Measurements from ENCODE around the gene TNP2. TPM values are rescaled to one million over a fixed set of nuclear protein-coding genes. Genes with fewer than 3 reads are reported as not detected.
"Not testable (repeated sequence)": the region's sequence is repeated elsewhere in the genome, so short reads cannot be mapped to it uniquely, and the experiment has no call there.

TNP2 gene
- total RNA-seq, 1 experiment from 2014 or later = not detected

DNA sequence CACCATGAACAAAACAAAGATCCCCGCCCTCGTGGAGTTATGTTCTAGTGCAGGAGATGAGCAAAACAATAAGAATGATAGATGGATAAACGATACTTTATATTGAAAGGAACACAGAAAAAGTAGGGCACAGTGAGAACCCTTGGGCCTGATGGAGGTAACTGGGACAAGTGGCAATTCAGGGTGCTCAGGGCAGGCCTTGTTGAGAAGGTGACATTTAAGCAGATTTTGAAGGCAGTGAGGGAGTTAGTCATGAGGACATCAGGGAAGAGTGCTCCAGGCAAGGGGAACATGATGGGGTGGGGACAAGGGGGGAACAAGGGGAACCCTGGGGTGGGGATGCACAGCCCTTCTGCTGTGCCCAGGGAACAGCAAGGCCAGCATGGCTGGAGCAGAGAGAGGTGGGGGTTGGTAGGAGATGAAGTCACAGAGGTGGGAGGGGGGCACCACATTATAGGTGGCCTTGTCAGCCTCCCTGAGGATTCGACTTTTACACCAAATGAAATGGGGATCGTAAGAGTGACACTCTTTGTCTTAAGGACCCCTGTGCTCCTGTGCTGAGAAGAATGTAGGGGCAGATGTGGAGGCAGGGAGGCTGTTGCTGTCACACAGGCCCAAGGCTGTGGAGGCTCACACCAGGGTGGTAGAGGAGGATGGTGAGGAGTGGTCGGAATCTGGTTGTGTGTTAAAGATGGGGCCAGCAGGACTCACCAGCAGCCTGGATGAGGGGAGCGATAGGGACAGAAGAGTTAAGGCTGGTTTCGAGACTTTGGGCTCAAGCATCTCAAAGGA lies 21.2 kb upstream of the TNP2 start:
- DNase-seq (ENCODE audit: low read depth, low spot score) (no peak), ATAC-seq (no peak)
- no peaks in the 10 kb centered on the region for H3K79me2 ChIP-seq (ENCODE audit: insufficient read depth, low read length)
- RAD21 ChIA-PET (ENCODE audit: low non-redundant PET in 1 of 2, low total read pairs in 2 of 2, uncharacterized antibody in 2 of 2, unreplicated experiment in 2 of 2) = no interaction called here
- H3K4me3 ChIP-seq (replicated peaks in 1 of 2; ENCODE audit: low read depth in 1 of 2, low read length in 2 of 2) = no peak overlapping the region
- no peak overlapping the region for H2AFZ ChIP-seq (ENCODE audit: low read depth, low read length, poor library complexity, severe bottlenecking)
- TF ChIP-seq EGR1 (IDR thresholded peaks at IDR 0.05; ENCODE audit: low read depth) = no peak
- TF ChIP-seq CTCF (IDR thresholded peaks at IDR 0.05 in 2 of 3, conservative IDR thresholded peaks at IDR 0.05 in 1 of 3; ENCODE audit: borderline replicate concordance in 1 of 3, insufficient read depth in 1 of 3, low read depth in 2 of 3, low read length in 2 of 3) = no peak
- no peak for TF ChIP-seq ELF1 (IDR thresholded peaks at IDR 0.05; ENCODE audit: borderline replicate concordance, low read depth)
- no peak for TF ChIP-seq YY1 (IDR thresholded peaks at IDR 0.05; ENCODE audit: extremely low read depth, insufficient replicate concordance, low read depth, low read length)
- H3K9me2 ChIP-seq (ENCODE audit: insufficient read depth) = no peaks in the 10 kb centered on the region
- no peaks in the 10 kb centered on the region for H3K36me3 ChIP-seq (ENCODE audit: control insufficient read depth in 1 of 2, insufficient read depth in 2 of 2, low read length in 2 of 2)
- no peaks in the 10 kb centered on the region for H3K27me3 ChIP-seq (ENCODE audit: insufficient read depth, low read length)
- POLR2A ChIA-PET = no interaction called here
- no TSS peak for BruUV-seq (replicated peaks)
- no peak overlapping the region for H3K4me2 ChIP-seq (ENCODE audit: low read length)
- H3K4me1 ChIP-seq (ENCODE audit: control insufficient read depth in 1 of 2, insufficient read depth in 2 of 2, low read length in 2 of 2) = no peaks in the 10 kb centered on the region
- H3K9ac ChIP-seq (ENCODE audit: low read length) = no peak overlapping the region
- H4K20me1 ChIP-seq (ENCODE audit: insufficient read depth) = no peaks in the 10 kb centered on the region
- no peak overlapping the region for H3K27ac ChIP-seq (ENCODE audit: low read depth, low read length)
- H3K9me3 ChIP-seq (ENCODE audit: control insufficient read depth in 1 of 2, insufficient read depth in 1 of 2, low read depth in 1 of 2, low read length in 2 of 2) = no peaks in the 10 kb centered on the region
- CTCF ChIA-PET = no interaction called here
- intact Hi-C loops (cut with micrococcal nuclease) = no loop called here

DNA sequence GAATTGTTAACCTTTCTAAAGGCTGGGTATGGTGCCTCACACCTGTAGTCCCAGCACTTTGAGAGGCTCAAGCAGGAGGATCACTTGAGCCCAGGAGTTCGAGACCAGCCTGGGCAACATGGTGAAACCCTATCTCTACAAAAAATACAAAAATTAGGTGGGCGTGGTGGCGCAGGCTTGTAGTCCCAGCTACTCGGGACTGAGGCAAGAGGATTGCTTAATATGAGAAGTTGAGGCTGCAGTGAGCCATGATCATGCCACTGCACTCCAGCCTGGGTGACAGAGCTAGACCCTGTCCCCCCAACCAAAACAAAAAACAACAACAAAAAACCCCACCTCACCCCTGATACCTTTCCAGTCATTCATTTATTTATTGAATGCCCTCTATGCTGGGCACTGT lies 20.6 kb upstream of the TNP2 start:
- DNase-seq (ENCODE audit: low read depth, low spot score); ATAC-seq; H3K4me2 ChIP-seq (ENCODE audit: low read length); H2AFZ ChIP-seq (ENCODE audit: low read depth, low read length, poor library complexity, severe bottlenecking); RAD21 ChIA-PET (ENCODE audit: low non-redundant PET in 1 of 2, low total read pairs in 2 of 2, uncharacterized antibody in 2 of 2, unreplicated experiment in 2 of 2); CTCF ChIA-PET; H3K4me1 ChIP-seq (ENCODE audit: control insufficient read depth in 1 of 2, insufficient read depth in 2 of 2, low read length in 2 of 2); H3K79me2 ChIP-seq (ENCODE audit: insufficient read depth, low read length); H3K4me3 ChIP-seq (replicated peaks in 1 of 2; ENCODE audit: low read depth in 1 of 2, low read length in 2 of 2); intact Hi-C loops (cut with micrococcal nuclease); H3K27me3 ChIP-seq (ENCODE audit: insufficient read depth, low read length); H3K36me3 ChIP-seq (ENCODE audit: control insufficient read depth in 1 of 2, insufficient read depth in 2 of 2, low read length in 2 of 2); H3K27ac ChIP-seq (ENCODE audit: low read depth, low read length); H4K20me1 ChIP-seq (ENCODE audit: insufficient read depth); H3K9ac ChIP-seq (ENCODE audit: low read length); H3K9me3 ChIP-seq (ENCODE audit: control insufficient read depth in 1 of 2, insufficient read depth in 1 of 2, low read depth in 1 of 2, low read length in 2 of 2); BruUV-seq (replicated peaks); H3K9me2 ChIP-seq (ENCODE audit: insufficient read depth); POLR2A ChIA-PET: not testable (repeated sequence)
